ENCODE data around the gene SLC2A13.

DNA sequence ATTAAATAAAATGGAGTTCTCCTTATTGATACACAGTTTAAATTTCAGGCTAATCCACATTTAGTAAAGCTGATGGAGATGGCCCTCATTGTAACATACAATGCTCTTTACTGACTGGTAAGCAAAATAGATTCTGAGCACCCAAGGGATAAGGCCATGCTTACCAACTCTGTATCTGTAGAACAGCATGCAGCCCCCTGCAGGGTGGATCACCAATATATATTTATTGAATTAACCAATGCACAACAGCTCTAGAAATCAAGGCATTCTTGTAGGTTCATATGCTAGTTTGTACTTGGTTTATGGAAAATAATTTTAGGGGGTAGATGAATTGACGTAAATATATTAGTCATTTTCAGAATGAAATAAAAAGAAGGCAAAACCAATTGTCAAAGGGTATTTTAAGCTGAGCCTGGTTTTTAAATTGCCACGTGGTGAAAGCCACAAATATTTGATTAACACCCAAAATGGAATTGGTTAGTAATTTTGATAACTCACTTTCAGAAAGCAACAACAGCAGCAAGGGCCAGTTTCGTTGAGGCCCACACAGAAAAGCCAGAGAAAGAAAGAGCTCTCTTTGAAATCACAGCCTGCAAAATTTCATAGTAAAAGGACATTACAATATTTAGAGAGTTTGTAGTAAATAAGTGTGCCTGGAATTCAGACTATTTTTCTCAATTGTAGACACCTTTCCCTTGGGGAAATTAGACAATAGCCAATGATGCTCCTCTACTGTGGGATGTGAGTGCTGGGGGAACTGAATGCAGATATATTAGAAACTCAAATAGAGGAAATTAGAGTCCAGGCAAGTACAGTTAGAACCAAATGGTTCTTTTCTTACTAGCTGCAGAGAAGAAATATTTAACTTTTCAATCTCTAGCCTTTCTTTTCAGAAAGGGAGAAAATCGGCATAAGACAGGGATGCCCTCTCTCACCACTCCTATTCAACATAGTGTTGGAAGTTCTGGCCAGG lies 270.1 kb downstream of the SLC2A13 start:
- TF ChIP-seq CTCF (IDR thresholded peaks at IDR 0.05) (no peak), POLR2A (IDR thresholded peaks at IDR 0.05) (no peak)

Measured in body of pancreas (tissue), 4 donors.